WTC11 (cell line): Measurements from ENCODE around the gene GFPT2. TPM values are rescaled to one million over a fixed set of nuclear protein-coding genes. Genes with fewer than 3 reads are reported as not detected.

Experiments
- ATAC-seq: fragments of 200-7000 bp; cut with Tn5 transposase; 2 replicates; pipeline ENCODE4 v1.10.0; 2021; ENCODE audit warnings: mild to moderate bottlenecking, moderate library complexity
- CTCF ChIA-PET: fragments of 300-600 bp; sonication (Branson Sonifier 250); formaldehyde crosslinking; loops from one replicate; lab custom pipeline; 2021; ENCODE audit warnings: antibody characterized with exemption; lab: Charles Lee
- POLR2A ChIA-PET: fragments of 350-600 bp; sonication (Branson Sonifier 250); formaldehyde crosslinking; loops from one replicate; lab custom pipeline; 2021; ENCODE audit warnings: antibody characterized with exemption; lab: Charles Lee
- DNase-seq: peaks from one replicate; pipeline ENCODE4 v3.0.0; 2021; ENCODE audit warnings: low spot score
- H3K27ac Mint-ChIP-seq: 2 replicates; pipeline ENCODE4 v1.8.0; 2021; ENCODE audit warnings: mixed read lengths
- H3K27me3 Mint-ChIP-seq: 2 replicates; pipeline ENCODE4 v1.8.0; 2021; ENCODE audit warnings: low read depth, mild to moderate bottlenecking, moderate library complexity, mixed read lengths
- H3K36me3 Mint-ChIP-seq: 2 replicates; pipeline ENCODE4 v1.8.0; 2021; ENCODE audit warnings: mixed read lengths
- H3K4me1 Mint-ChIP-seq: 2 replicates; pipeline ENCODE4 v1.8.0; 2022; ENCODE audit warnings: mixed read lengths
- H3K4me3 Mint-ChIP-seq: 2 replicates; pipeline ENCODE4 v1.8.0; 2021; ENCODE audit warnings: mild to moderate bottlenecking, moderate library complexity, mixed read lengths
- H3K9me3 Mint-ChIP-seq: 2 replicates; pipeline ENCODE4 v1.8.0; 2021; ENCODE audit warnings: mixed read lengths
- ATF1 ChIP-seq: sonication (generic); formaldehyde crosslinking; IDR thresholded peaks from 2 replicates; pipeline ENCODE4 v1.8.1; 2023; ENCODE audit warnings: mild to moderate bottlenecking, moderate library complexity, missing genetic modification reagents
- ESRRA ChIP-seq: sonication (generic); formaldehyde crosslinking; IDR thresholded peaks from 2 replicates; pipeline ENCODE4 v1.8.1; 2022; ENCODE audit warnings: mild to moderate bottlenecking, missing genetic modification reagents, borderline replicate concordance
- FOXP1 ChIP-seq: sonication (generic); formaldehyde crosslinking; IDR thresholded peaks from 2 replicates; pipeline ENCODE4 v1.8.0; 2022; ENCODE audit warnings: missing genetic modification reagents, mild to moderate bottlenecking, moderate library complexity, borderline replicate concordance
- GRHL2 ChIP-seq: fragments of 250-450 bp; sonication (Bioruptor Pico); IDR thresholded peaks from 2 replicates; pipeline ENCODE4 v1.8.0; 2022; ENCODE audit warnings: mild to moderate bottlenecking, moderate library complexity; ENCODE audit not compliant: insufficient replicate concordance, severe bottlenecking
- IRF1 ChIP-seq: sonication (generic); formaldehyde crosslinking; IDR thresholded peaks from 2 replicates; pipeline ENCODE4 v1.8.0; 2023; ENCODE audit warnings: missing genetic modification reagents
- IRF2 ChIP-seq: sonication (generic); formaldehyde crosslinking; IDR thresholded peaks from 2 replicates; pipeline ENCODE4 v1.8.0; 2022; ENCODE audit warnings: low read depth, missing genetic modification reagents, borderline replicate concordance
- NFE2L1 ChIP-seq: sonication (generic); formaldehyde crosslinking; IDR thresholded peaks from 2 replicates; pipeline ENCODE4 v1.8.1; 2023; ENCODE audit warnings: missing genetic modification reagents
- NR3C1 ChIP-seq: sonication (generic); formaldehyde crosslinking; conservative IDR thresholded peaks from 2 replicates; pipeline ENCODE4 v1.8.1; 2023; ENCODE audit warnings: low read depth, mild to moderate bottlenecking, missing genetic modification reagents
- RELA ChIP-seq: sonication (generic); formaldehyde crosslinking; IDR thresholded peaks from 2 replicates; pipeline ENCODE4 v1.8.1; 2022; ENCODE audit warnings: missing genetic modification reagents, mild to moderate bottlenecking, borderline replicate concordance
- SMAD4 ChIP-seq: sonication (generic); formaldehyde crosslinking; IDR thresholded peaks from 2 replicates; pipeline ENCODE4 v1.8.0; 2022; ENCODE audit warnings: mild to moderate bottlenecking, missing genetic modification reagents
- ZNF138 ChIP-seq: sonication (generic); formaldehyde crosslinking; conservative IDR thresholded peaks from 2 replicates; pipeline ENCODE4 v1.8.1; 2022; ENCODE audit warnings: mild to moderate bottlenecking, moderate library complexity, missing genetic modification reagents
- total RNA-seq: library from RNA; stranded (reverse); gene quantifications from 3 replicates; pipeline ENCODE4 v1.2.3, GENCODE V29; 2021
- TF ChIP-seq, protein P1 (sequence below): fragments of 250-450 bp; sonication (Bioruptor Pico); IDR thresholded peaks from 2 replicates; pipeline ENCODE4 v1.9.0; 2021; ENCODE audit warnings: moderate library complexity, mild to moderate bottlenecking, inconsistent platforms, borderline replicate concordance
- TF ChIP-seq, protein P2 (sequence below): sonication (generic); formaldehyde crosslinking; IDR thresholded peaks from 2 replicates; pipeline ENCODE4 v1.8.0; 2022; ENCODE audit warnings: mild to moderate bottlenecking, missing genetic modification reagents
- TF ChIP-seq, protein P3 (sequence below): sonication (generic); formaldehyde crosslinking; IDR thresholded peaks from 2 replicates; pipeline ENCODE4 v1.8.0; 2022; ENCODE audit warnings: mild to moderate bottlenecking, missing genetic modification reagents
- TF ChIP-seq, protein P4 (sequence below): sonication (generic); formaldehyde crosslinking; IDR thresholded peaks from 2 replicates; pipeline ENCODE4 v1.8.1; 2022; ENCODE audit warnings: low read depth, missing genetic modification reagents, borderline replicate concordance
- TF ChIP-seq, protein P5 (sequence below): sonication (generic); formaldehyde crosslinking; IDR thresholded peaks from 2 replicates; pipeline ENCODE4 v1.8.1; 2023; ENCODE audit warnings: mild to moderate bottlenecking, missing genetic modification reagents, borderline replicate concordance
- TF ChIP-seq, protein P6 (sequence below): sonication (generic); formaldehyde crosslinking; IDR thresholded peaks from 2 replicates; pipeline ENCODE4 v1.8.1; 2023; ENCODE audit warnings: mild to moderate bottlenecking, missing genetic modification reagents

Gene GFPT2
- total RNA-seq, 1 experiment from 2014 or later: 124 TPM

GRCh38 chr5:180352116-180353047, 754 bp downstream of the GFPT2 start (continued):
- TF ChIP-seq, protein P1, sequence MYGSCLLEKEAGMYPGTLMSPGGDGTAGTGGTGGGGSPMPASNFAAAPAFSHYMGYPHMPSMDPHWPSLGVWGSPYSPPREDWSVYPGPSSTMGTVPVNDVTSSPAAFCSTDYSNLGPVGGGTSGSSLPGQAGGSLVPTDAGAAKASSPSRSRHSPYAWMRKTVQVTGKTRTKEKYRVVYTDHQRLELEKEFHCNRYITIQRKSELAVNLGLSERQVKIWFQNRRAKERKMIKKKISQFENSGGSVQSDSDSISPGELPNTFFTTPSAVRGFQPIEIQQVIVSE (CRISPR knock-in tag): no peak
- TF ChIP-seq NFE2L1 (no peak), IRF1 (no peak), RELA (no peak; the same call in 1 of the 2 replicates), FOXP1 (CRISPR knock-in tag) (0 out of 2 replicates have a peak, but pooled peaks have one; percentile 47), SMAD4 (CRISPR knock-in tag) (no peak), ATF1 (no peak), IRF2 (CRISPR knock-in tag) (no peak), ZNF138 (CRISPR knock-in tag) (0 out of 2 replicates have a peak, but pooled peaks have one; percentile 41), NR3C1 (CRISPR knock-in tag) (no peak), ESRRA (no peak)
- TF ChIP-seq, protein P2, sequence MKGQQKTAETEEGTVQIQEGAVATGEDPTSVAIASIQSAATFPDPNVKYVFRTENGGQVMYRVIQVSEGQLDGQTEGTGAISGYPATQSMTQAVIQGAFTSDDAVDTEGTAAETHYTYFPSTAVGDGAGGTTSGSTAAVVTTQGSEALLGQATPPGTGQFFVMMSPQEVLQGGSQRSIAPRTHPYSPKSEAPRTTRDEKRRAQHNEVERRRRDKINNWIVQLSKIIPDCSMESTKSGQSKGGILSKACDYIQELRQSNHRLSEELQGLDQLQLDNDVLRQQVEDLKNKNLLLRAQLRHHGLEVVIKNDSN (CRISPR knock-in tag): no peak
- TF ChIP-seq, protein P3, sequence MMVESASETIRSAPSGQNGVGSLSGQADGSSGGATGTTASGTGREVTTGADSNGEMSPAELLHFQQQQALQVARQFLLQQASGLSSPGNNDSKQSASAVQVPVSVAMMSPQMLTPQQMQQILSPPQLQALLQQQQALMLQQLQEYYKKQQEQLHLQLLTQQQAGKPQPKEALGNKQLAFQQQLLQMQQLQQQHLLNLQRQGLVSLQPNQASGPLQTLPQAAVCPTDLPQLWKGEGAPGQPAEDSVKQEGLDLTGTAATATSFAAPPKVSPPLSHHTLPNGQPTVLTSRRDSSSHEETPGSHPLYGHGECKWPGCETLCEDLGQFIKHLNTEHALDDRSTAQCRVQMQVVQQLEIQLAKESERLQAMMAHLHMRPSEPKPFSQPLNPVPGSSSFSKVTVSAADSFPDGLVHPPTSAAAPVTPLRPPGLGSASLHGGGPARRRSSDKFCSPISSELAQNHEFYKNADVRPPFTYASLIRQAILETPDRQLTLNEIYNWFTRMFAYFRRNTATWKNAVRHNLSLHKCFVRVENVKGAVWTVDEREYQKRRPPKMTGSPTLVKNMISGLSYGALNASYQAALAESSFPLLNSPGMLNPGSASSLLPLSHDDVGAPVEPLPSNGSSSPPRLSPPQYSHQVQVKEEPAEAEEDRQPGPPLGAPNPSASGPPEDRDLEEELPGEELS (CRISPR knock-in tag): peak; percentile 75
- TF ChIP-seq, protein P4, sequence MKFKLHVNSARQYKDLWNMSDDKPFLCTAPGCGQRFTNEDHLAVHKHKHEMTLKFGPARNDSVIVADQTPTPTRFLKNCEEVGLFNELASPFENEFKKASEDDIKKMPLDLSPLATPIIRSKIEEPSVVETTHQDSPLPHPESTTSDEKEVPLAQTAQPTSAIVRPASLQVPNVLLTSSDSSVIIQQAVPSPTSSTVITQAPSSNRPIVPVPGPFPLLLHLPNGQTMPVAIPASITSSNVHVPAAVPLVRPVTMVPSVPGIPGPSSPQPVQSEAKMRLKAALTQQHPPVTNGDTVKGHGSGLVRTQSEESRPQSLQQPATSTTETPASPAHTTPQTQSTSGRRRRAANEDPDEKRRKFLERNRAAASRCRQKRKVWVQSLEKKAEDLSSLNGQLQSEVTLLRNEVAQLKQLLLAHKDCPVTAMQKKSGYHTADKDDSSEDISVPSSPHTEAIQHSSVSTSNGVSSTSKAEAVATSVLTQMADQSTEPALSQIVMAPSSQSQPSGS: no peak
- TF ChIP-seq, all 79 proteins: peak for 7

DNA sequence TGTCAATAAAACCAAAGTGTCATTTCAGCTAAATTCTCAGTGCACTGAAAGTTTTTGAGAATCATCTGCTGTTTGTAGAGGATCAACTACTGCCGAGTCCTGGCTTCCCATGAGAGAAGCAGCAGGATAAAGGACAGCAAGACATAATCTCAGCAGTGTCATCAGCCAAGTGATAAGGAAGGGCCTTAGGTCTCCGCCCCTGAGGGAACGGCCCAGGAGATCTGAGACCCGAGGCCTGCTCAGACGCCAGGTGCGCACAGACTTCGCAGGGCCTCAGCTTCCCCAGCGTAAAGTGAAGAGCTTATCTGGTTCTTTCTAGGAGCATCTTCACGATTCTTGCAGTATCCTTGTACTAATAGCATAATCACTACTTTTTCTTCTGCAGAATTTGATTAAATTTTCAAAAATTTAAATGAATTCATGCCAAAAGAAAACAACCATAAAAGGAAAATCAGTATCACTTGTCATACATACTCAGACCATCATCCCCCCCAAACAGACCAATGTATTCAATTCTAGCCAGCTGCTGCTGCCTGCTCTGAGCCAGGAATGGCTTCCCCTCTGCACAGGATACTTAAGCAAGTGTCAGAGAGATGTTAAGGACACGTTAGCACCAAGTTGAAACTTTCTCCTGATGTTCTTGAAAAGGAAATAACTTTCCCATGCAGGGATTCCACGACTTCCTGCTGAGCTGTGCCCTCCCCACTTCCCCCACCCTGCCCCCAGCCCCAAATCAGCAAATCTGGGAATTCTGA, 2.2 kb downstream of the GFPT2 start:
- ATAC-seq (no peak), DNase-seq (no peak)
- ChIA-PET CTCF (interaction anchor here (0.9 to 1.6 kb wide), 6 partner anchors 8 to 120 kb away, joined by 3 to 7 read pairs (median 5); no protein-coding TSS in a partner anchor), POLR2A (interaction anchor here (1.2 kb wide), 1 partner anchor 8 kb away, joined by 6 read pairs; no protein-coding TSS in a partner anchor)
- Mint-ChIP-seq H3K27ac (peak overlapping the region; percentile 86), H3K4me3 (peak overlapping the region; percentile 89), H3K9me3 (no peaks in the 10 kb centered on the region), H3K4me1 (peaks cover 66% of the 10 kb centered on the region), H3K36me3 (peaks cover 27% of the 10 kb centered on the region), H3K27me3 (peaks cover 23% of the 10 kb centered on the region)
- TF ChIP-seq, protein P4: no peak
- TF ChIP-seq, protein P5, sequence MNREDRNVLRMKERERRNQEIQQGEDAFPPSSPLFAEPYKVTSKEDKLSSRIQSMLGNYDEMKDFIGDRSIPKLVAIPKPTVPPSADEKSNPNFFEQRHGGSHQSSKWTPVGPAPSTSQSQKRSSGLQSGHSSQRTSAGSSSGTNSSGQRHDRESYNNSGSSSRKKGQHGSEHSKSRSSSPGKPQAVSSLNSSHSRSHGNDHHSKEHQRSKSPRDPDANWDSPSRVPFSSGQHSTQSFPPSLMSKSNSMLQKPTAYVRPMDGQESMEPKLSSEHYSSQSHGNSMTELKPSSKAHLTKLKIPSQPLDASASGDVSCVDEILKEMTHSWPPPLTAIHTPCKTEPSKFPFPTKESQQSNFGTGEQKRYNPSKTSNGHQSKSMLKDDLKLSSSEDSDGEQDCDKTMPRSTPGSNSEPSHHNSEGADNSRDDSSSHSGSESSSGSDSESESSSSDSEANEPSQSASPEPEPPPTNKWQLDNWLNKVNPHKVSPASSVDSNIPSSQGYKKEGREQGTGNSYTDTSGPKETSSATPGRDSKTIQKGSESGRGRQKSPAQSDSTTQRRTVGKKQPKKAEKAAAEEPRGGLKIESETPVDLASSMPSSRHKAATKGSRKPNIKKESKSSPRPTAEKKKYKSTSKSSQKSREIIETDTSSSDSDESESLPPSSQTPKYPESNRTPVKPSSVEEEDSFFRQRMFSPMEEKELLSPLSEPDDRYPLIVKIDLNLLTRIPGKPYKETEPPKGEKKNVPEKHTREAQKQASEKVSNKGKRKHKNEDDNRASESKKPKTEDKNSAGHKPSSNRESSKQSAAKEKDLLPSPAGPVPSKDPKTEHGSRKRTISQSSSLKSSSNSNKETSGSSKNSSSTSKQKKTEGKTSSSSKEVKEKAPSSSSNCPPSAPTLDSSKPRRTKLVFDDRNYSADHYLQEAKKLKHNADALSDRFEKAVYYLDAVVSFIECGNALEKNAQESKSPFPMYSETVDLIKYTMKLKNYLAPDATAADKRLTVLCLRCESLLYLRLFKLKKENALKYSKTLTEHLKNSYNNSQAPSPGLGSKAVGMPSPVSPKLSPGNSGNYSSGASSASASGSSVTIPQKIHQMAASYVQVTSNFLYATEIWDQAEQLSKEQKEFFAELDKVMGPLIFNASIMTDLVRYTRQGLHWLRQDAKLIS: no peak
- no peak for TF ChIP-seq GRHL2
- TF ChIP-seq, protein P6, sequence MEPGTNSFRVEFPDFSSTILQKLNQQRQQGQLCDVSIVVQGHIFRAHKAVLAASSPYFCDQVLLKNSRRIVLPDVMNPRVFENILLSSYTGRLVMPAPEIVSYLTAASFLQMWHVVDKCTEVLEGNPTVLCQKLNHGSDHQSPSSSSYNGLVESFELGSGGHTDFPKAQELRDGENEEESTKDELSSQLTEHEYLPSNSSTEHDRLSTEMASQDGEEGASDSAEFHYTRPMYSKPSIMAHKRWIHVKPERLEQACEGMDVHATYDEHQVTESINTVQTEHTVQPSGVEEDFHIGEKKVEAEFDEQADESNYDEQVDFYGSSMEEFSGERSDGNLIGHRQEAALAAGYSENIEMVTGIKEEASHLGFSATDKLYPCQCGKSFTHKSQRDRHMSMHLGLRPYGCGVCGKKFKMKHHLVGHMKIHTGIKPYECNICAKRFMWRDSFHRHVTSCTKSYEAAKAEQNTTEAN (CRISPR knock-in tag): no peak
